Neural cell (in vitro differentiated cells): ENCODE results near the gene HOXC10. TPM values are rescaled to one million over a fixed set of nuclear protein-coding genes. Genes with fewer than 3 reads are reported as not detected.

Experiments used
- H2AFZ ChIP-seq: fragments of 200-600, 300-800 bp; sonication (generic), shearing (Covaris generic); 2 replicates; pipeline ENCODE4 v1.6.0; 2014; ENCODE audit warnings: low read depth, mild to moderate bottlenecking, antibody characterized with exemption, low read length, moderate library complexity
- H3F3A ChIP-seq: fragments of 200-600 bp; shearing (Covaris generic); 2 replicates; pipeline ENCODE4 v1.6.1; 2016; ENCODE audit warnings: mild to moderate bottlenecking, moderate library complexity, mixed read lengths, antibody characterized with exemption, low read length; ENCODE audit not compliant: insufficient read depth, poor library complexity, severe bottlenecking
- H3K27ac ChIP-seq: fragments of 200-600, 300-800 bp; sonication (generic), shearing (Covaris generic); 2 replicates; pipeline ENCODE4 v1.5.1; 2014; ENCODE audit warnings: mild to moderate bottlenecking, low read length, moderate library complexity
- H3K27me3 ChIP-seq: fragments of 300-800, 200-600 bp; sonication (generic), shearing (Covaris generic); 2 replicates; pipeline ENCODE4 v1.6.0; 2014; ENCODE audit warnings: mild to moderate bottlenecking, low read depth, low read length, moderate library complexity; ENCODE audit not compliant: insufficient read depth
- H3K36me3 ChIP-seq: fragments of 300-800, 200-600 bp; sonication (generic), shearing (Covaris generic); 2 replicates; pipeline ENCODE4 v1.5.1; 2014; ENCODE audit warnings: mild to moderate bottlenecking, antibody characterized with exemption, low read length, moderate library complexity; ENCODE audit not compliant: insufficient read depth
- H3K4me2 ChIP-seq: fragments of 300-800, 200-600 bp; sonication (generic), shearing (Covaris generic); 2 replicates; pipeline ENCODE4 v1.6.0; 2014; ENCODE audit warnings: mild to moderate bottlenecking, low read length
- H3K4me3 ChIP-seq: fragments of 300-800, 200-600 bp; sonication (generic), shearing (Covaris generic); 2 replicates; pipeline ENCODE4 v1.5.1; 2014; ENCODE audit warnings: mild to moderate bottlenecking, low read length, moderate library complexity
- H3K79me2 ChIP-seq: fragments of 200-600 bp; shearing (Covaris generic); replicated peaks from 2 replicates; pipeline ENCODE4 v1.6.0; 2014; ENCODE audit warnings: mild to moderate bottlenecking, low read length, moderate library complexity; ENCODE audit not compliant: insufficient read depth
- H3K9ac ChIP-seq: fragments of 300-800, 200-600 bp; sonication (generic), shearing (Covaris generic); 2 replicates; pipeline ENCODE4 v1.6.1; 2016; ENCODE audit warnings: mild to moderate bottlenecking, low read length, mixed read lengths
- H3K9me2 ChIP-seq: fragments of 200-600 bp; shearing (Covaris generic); 2 replicates; pipeline ENCODE4 v1.6.1; 2016; ENCODE audit warnings: mild to moderate bottlenecking, low read length, mixed read lengths; ENCODE audit not compliant: insufficient read depth
- H3K9me3 ChIP-seq: fragments of 200-600, 300-800 bp; sonication (generic), shearing (Covaris generic); 2 replicates; pipeline ENCODE4 v1.6.1; 2016; ENCODE audit warnings: mild to moderate bottlenecking, mixed run types, low read length, moderate library complexity, mixed read lengths
- H4K20me1 ChIP-seq: fragments of 200-600 bp; shearing (Covaris generic); 2 replicates; pipeline ENCODE4 v1.6.1; 2016; ENCODE audit warnings: mild to moderate bottlenecking, mixed run types; ENCODE audit not compliant: insufficient read depth
- EP300 ChIP-seq: fragments of 450-650 bp; conservative IDR thresholded peaks from 2 replicates; pipeline ENCODE4 v1.6.1; 2014; ENCODE audit warnings: antibody characterized with exemption, mild to moderate bottlenecking, moderate library complexity; ENCODE audit not compliant: poor library complexity, severe bottlenecking
- EZH2 ChIP-seq: fragments of 200-600, 300-800 bp; shearing (Covaris generic), sonication (generic); IDR thresholded peaks from 2 replicates; pipeline ENCODE4 v1.6.1; 2014; ENCODE audit warnings: antibody characterized with exemption, low read length, borderline replicate concordance, mild to moderate bottlenecking; ENCODE audit not compliant: insufficient read depth, poor library complexity, severe bottlenecking
- MXI1 ChIP-seq: fragments of 450-650 bp; conservative IDR thresholded peaks from 2 replicates; pipeline ENCODE4 v1.6.1; 2014; ENCODE audit warnings: antibody characterized with exemption, mild to moderate bottlenecking; ENCODE audit not compliant: poor library complexity, severe bottlenecking
- POLR2AphosphoS5 ChIP-seq: IDR thresholded peaks from 2 replicates; pipeline ENCODE4 v1.6.1; 2012
- RAD21 ChIP-seq: fragments of 450-650 bp; conservative IDR thresholded peaks from 2 replicates; pipeline ENCODE4 v1.6.1; 2014; ENCODE audit warnings: antibody characterized with exemption, mild to moderate bottlenecking, moderate library complexity
- SMC3 ChIP-seq: fragments of 450-650 bp; conservative IDR thresholded peaks from 2 replicates; pipeline ENCODE4 v1.6.1; 2014; ENCODE audit warnings: antibody characterized with exemption, mild to moderate bottlenecking, moderate library complexity; ENCODE audit not compliant: poor library complexity
- TAF1 ChIP-seq: IDR thresholded peaks from 2 replicates; pipeline ENCODE4 v1.6.1; 2012; ENCODE audit warnings: low read depth
- polyA plus RNA-seq: library from polyadenylated mRNA; depleted of rRNA; stranded (reverse); fragments of >200 nt; gene quantifications from 2 replicates; pipeline ENCODE4 v1.2.3, GENCODE V29; 2014
- TF ChIP-seq, protein P1 (sequence below): fragments of 450-650 bp; IDR thresholded peaks from 2 replicates; pipeline ENCODE4 v1.5.1; 2014; ENCODE audit warnings: antibody characterized with exemption, mild to moderate bottlenecking, moderate library complexity; ENCODE audit not compliant: poor library complexity, severe bottlenecking

The HOXC10 gene
- polyA plus RNA-seq, 1 donor from 2014 or later, result not detected

GRCh38 chr12:53950789-53951576 is 34.0 kb upstream of the HOXC10 start:
- Histone ChIP-seq H3K27ac (no peak overlapping the region), H3K36me3 (no peaks in the 10 kb centered on the region), H4K20me1 (no peaks in the 10 kb centered on the region), H3K79me2 (no peaks in the 10 kb centered on the region), H3K9me3 (no peaks in the 10 kb centered on the region), H2AFZ (no peak overlapping the region), H3F3A (no peaks in the 10 kb centered on the region), H3K9me2 (no peaks in the 10 kb centered on the region), H3K27me3 (peaks cover 100% of the 10 kb centered on the region), H3K4me2 (no peak overlapping the region), H3K9ac (no peak overlapping the region), H3K4me3 (no peak overlapping the region)
- no peak for TF ChIP-seq POLR2AphosphoS5
- TF ChIP-seq RAD21, result no peak
- TF ChIP-seq EP300, result no peak
- peak; percentile 79 for TF ChIP-seq EZH2

DNA sequence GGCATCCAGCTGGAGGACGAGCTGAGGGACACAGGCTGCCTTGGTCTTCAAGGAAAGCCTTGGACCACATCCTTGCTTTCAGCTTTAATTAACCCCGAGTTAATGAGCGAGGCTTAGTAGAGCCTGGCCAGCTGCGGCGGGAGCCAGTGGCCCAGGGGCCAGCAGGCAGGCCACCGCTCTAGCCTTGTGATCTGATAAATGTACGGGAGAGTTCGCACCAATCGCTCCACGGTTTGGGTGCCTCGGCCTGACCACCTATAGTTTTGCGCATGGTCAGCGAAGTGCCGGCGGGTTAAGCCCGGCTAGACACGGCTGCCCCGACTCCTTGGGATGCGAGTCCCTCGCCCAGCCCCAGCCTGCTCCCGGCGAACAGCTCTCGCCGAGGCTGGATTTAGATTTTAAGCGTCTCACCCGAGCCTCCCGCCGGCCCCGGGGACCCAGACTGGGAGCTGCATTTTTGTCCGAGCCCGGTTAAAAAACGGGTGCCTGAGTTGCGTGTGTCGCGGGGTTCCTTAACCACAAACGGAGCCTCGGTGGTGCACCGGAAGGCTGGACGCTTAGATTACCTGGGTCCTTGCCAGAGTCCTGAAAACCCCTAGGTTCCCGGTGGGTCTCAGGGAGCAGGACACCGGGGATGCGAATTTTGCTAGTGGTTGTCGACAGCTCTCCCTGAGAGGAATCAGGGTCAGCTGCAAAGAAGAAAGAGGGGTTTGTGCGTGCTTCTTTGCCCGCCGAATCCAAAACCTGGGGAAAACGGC is 33.2 kb upstream of the HOXC10 start:
- Histone ChIP-seq H3K36me3 (no peaks in the 10 kb centered on the region), H3K79me2 (no peaks in the 10 kb centered on the region), H3K4me2 (no peak overlapping the region), H3K4me3 (no peak overlapping the region), H3K9ac (no peak overlapping the region), H3F3A (no peaks in the 10 kb centered on the region), H3K27me3 (peaks cover 100% of the 10 kb centered on the region), H2AFZ (no peak overlapping the region), H3K9me2 (no peaks in the 10 kb centered on the region), H3K9me3 (no peaks in the 10 kb centered on the region), H4K20me1 (no peaks in the 10 kb centered on the region), H3K27ac (no peak overlapping the region)
- TF ChIP-seq EP300, result no peak

DNA sequence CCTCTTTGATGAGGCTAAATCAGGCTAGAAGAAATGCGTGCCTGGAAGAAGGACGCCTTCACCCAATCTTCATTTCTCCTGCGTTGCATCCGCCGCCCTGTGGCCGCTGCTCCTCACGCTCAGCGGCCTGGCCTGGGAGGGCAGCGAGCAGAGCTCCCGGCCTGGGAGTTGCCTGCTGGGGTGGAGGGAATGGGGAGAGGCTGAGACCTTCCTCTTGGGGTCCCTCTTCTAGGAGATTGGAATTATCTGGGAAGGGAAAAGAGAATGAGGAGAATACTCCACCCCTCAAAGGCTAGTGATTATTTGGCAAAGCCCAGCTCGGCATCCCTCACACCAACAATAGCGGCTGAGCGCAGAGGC is 32.6 kb upstream of the HOXC10 start:
- H3K9me2 ChIP-seq, result no peaks in the 10 kb centered on the region
- no peak overlapping the region for H3K9ac ChIP-seq
- no peak overlapping the region for H3K27ac ChIP-seq
- no peaks in the 10 kb centered on the region for H3K9me3 ChIP-seq
- no peaks in the 10 kb centered on the region for H4K20me1 ChIP-seq
- H3K27me3 ChIP-seq, result peaks cover 100% of the 10 kb centered on the region
- H3K4me3 ChIP-seq, result no peak overlapping the region
- no peaks in the 10 kb centered on the region for H3F3A ChIP-seq
- H3K4me2 ChIP-seq, result no peak overlapping the region
- TF ChIP-seq SMC3, result no peak
- TF ChIP-seq MXI1, result no peak
- TF ChIP-seq TAF1, result no peak
- TF ChIP-seq EP300, result no peak
- TF ChIP-seq, protein P1, sequence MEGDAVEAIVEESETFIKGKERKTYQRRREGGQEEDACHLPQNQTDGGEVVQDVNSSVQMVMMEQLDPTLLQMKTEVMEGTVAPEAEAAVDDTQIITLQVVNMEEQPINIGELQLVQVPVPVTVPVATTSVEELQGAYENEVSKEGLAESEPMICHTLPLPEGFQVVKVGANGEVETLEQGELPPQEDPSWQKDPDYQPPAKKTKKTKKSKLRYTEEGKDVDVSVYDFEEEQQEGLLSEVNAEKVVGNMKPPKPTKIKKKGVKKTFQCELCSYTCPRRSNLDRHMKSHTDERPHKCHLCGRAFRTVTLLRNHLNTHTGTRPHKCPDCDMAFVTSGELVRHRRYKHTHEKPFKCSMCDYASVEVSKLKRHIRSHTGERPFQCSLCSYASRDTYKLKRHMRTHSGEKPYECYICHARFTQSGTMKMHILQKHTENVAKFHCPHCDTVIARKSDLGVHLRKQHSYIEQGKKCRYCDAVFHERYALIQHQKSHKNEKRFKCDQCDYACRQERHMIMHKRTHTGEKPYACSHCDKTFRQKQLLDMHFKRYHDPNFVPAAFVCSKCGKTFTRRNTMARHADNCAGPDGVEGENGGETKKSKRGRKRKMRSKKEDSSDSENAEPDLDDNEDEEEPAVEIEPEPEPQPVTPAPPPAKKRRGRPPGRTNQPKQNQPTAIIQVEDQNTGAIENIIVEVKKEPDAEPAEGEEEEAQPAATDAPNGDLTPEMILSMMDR, result no peak
- H3K36me3 ChIP-seq, result no peaks in the 10 kb centered on the region
- no peaks in the 10 kb centered on the region for H3K79me2 ChIP-seq
- H2AFZ ChIP-seq, result no peak overlapping the region
